Stomach (tissue), 9 donors: ENCODE measurements around the gene ATP11C. TPM values are rescaled to one million over a fixed set of nuclear protein-coding genes. Genes with fewer than 3 reads are reported as not detected.

Experiments
- DNase-seq, 2 donors: peaks; one replicate each; pipeline versions ENCODE4 v3.0.0 to v3.0.0-alpha.2; 2013 to 2019
- H3K27ac ChIP-seq, 5 donors: fragments of 200-600 bp in 4 of 5; sonication (generic) in 4 of 5; one replicate each; pipeline ENCODE4 v1.5.1; 2013 to 2019; ENCODE audit warnings: mild to moderate bottlenecking in 1 of 5, moderate library complexity in 1 of 5
- H3K27me3 ChIP-seq, 3 donors: fragments of 200-600 bp; sonication (generic); one replicate each; pipeline ENCODE4 v1.5.1; 2017 to 2019; ENCODE audit warnings: mixed run types in 1 of 3
- H3K36me3 ChIP-seq, 4 donors: fragments of 200-600 bp; sonication (generic); 1 replicate in 3 of 4; 2 replicates in 1 of 4; pipeline ENCODE4 v1.5.1; 2016 to 2019
- H3K4me1 ChIP-seq, 4 donors: fragments of 200-600 bp; sonication (generic); one replicate each; pipeline ENCODE4 v1.5.1; 2016 to 2019
- H3K4me3 ChIP-seq, 4 donors: fragments of 200-600 bp; sonication (generic) in 3 of 4; one replicate each; pipeline ENCODE4 v1.5.1; 2016 to 2019; ENCODE audit warnings: mild to moderate bottlenecking in 1 of 4
- H3K9me3 ChIP-seq, 4 donors: fragments of 200-600 bp; sonication (generic); one replicate each; pipeline ENCODE4 v1.5.1; 2016 to 2019
- CTCF ChIP-seq, 7 experiments: fragments of 450-650 bp in 4 of 7; fragments of 200-600 bp in 3 of 7; sonication (generic) in 3 of 7; IDR thresholded peaks; one replicate each; pipeline ENCODE4 v1.5.1; 2016 to 2019; ENCODE audit warnings: antibody characterized with exemption in 7 of 7, control low read depth in 2 of 7, mild to moderate bottlenecking in 1 of 7
- EP300 ChIP-seq: sonication (generic); formaldehyde crosslinking; IDR thresholded peaks from one replicate; pipeline ENCODE4 v1.6.1; 2017; ENCODE audit warnings: antibody characterized with exemption
- POLR2A ChIP-seq, 4 donors: fragments of 450-650 bp; IDR thresholded peaks; one replicate each; pipeline ENCODE4 v1.6.1; 2016; ENCODE audit warnings: antibody characterized with exemption in 4 of 4, control low read depth in 2 of 4, mild to moderate bottlenecking in 1 of 4, moderate library complexity in 1 of 4
- POLR2AphosphoS5 ChIP-seq, 3 donors: sonication (generic); formaldehyde crosslinking; IDR thresholded peaks; one replicate each; pipeline ENCODE4 v1.6.1; 2016; ENCODE audit warnings: antibody characterized with exemption in 3 of 3
- WGBS, 5 donors: extraction: QIAGEN DNeasy Blood & Tissue Kit in 3 of 5; methylation state at CpG; one replicate each; pipeline versions ENCODE4 v1.1.5 to v1.1.7; 2013 to 2018; 5-methylcytosine and 5-hydroxymethylcytosine counted together
- intact Hi-C: fragments of 100-400 bp; cut with DNase I; formaldehyde crosslinking; loops from one replicate; pipeline ENCODE4 v1.15.1; 2023; ENCODE audit warnings: low total_unique reads
- polyA plus RNA-seq, 3 donors: library from polyadenylated mRNA; stranded (reverse); fragments of 200-250 nt; gene quantifications; one replicate each; pipeline ENCODE4 v1.2.3, GENCODE V29; 2013
- total RNA-seq, 5 donors: library from RNA; depleted of rRNA; stranded (reverse); fragments of >200 nt; gene quantifications; one replicate each; pipeline versions ENCODE4 v1.1.0 to v1.2.3, GENCODE V29; 2014 to 2016
- donor health status: healthy with polysubstance abuse.
- donor health status: Bipolar disorder and iron deficiency.
- donor health status: healthy.

Gene ATP11C
- total and polyA plus RNA-seq, 8 donors = 3.3 to 46.4 (median 10.9) TPM

DNA sequence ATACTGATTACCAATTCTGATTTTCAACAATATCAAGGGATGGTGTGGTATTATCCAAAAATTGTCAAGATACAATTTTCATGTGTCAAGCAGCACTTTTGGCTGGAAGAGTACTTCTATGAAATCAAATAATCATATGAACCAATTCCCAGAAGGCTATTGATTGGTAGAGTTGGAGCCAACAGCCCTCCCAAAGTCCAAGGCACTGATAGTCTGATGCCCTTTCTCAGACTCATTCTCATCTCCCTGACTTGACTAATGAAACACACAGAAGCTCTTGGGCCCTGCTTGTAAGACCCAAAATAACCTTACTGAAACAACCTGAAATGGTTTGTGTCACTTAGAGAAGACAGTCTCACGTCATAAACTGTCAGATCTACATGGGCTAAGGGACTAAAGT is 48.9 kb downstream of the ATP11C start:
- Histone ChIP-seq H3K27me3 (no peaks in the 10 kb centered on the region), H3K4me3 (no peak overlapping the region), H3K4me1 (no peaks in the 10 kb centered on the region), H3K27ac (no peak overlapping the region), H3K9me3 (peaks cover 0 to 4% (median 0%) of the 10 kb centered on the region in 4 donors), H3K36me3 (no peaks in the 10 kb centered on the region)
- 53 to 100% (median 91%) methylated on average over 1 of the region's 1 CpG for WGBS, 5 donors
- TF ChIP-seq CTCF (IDR thresholded peaks at IDR 0.05) (no peak), POLR2AphosphoS5 (IDR thresholded peaks at IDR 0.05) (no peak), POLR2A (IDR thresholded peaks at IDR 0.05) (no peak), EP300 (no peak)
- no peak for DNase-seq
- intact Hi-C loops = no loop called here

GRCh38 chrX:139882299-139882698 is 50.6 kb downstream of the ATP11C start:
- intact Hi-C loops = no loop called here
- Histone ChIP-seq H3K4me1 (no peaks in the 10 kb centered on the region), H3K36me3 (no peaks in the 10 kb centered on the region), H3K9me3 (no peaks in the 10 kb centered on the region), H3K4me3 (no peak overlapping the region), H3K27ac (no peak overlapping the region), H3K27me3 (no peaks in the 10 kb centered on the region)
- DNase-seq = no peak
- 21 to 69% (median 55%) methylated on average over 2 of the region's 2 CpGs for WGBS, 5 donors
- no peak for TF ChIP-seq CTCF (IDR thresholded peaks at IDR 0.05)
- TF ChIP-seq POLR2AphosphoS5 (IDR thresholded peaks at IDR 0.05) = no peak
- TF ChIP-seq POLR2A (IDR thresholded peaks at IDR 0.05) = no peak
- no peak for TF ChIP-seq EP300

- Histone ChIP-seq H3K9me3 (no peaks in the 10 kb centered on the region), H3K4me1 (no peaks in the 10 kb centered on the region), H3K4me3 (no peak overlapping the region), H3K27ac (no peak overlapping the region), H3K27me3 (no peaks in the 10 kb centered on the region), H3K36me3 (no peaks in the 10 kb centered on the region)
- WGBS, 5 donors = 22 to 60% (median 29%) methylated on average over 1 of the region's 1 CpG
- TF ChIP-seq POLR2AphosphoS5 (IDR thresholded peaks at IDR 0.05) = no peak
- TF ChIP-seq POLR2A (IDR thresholded peaks at IDR 0.05) = no peak
- no peak for TF ChIP-seq EP300
- TF ChIP-seq CTCF (IDR thresholded peaks at IDR 0.05) = no peak
- intact Hi-C loops = no loop called here
- peak in 1 of 2 donors; percentile 28 for DNase-seq
These were observed 51.3 kb downstream of the ATP11C start for GRCh38 chrX:139881572-139881971.

GRCh38 chrX:139881130-139881529 is 51.7 kb downstream of the ATP11C start:
- WGBS, 5 donors = 33 to 59% (median 47%) methylated on average over 4 of the region's 4 CpGs
- Histone ChIP-seq H3K27me3 (no peaks in the 10 kb centered on the region), H3K27ac (no peak overlapping the region), H3K4me3 (no peak overlapping the region), H3K36me3 (no peaks in the 10 kb centered on the region), H3K4me1 (no peaks in the 10 kb centered on the region), H3K9me3 (no peaks in the 10 kb centered on the region)
- no peak for DNase-seq
- intact Hi-C loops = no loop called here
- no peak for TF ChIP-seq POLR2AphosphoS5 (IDR thresholded peaks at IDR 0.05)
- TF ChIP-seq POLR2A (IDR thresholded peaks at IDR 0.05) = no peak
- TF ChIP-seq CTCF (IDR thresholded peaks at IDR 0.05) = no peak
- no peak for TF ChIP-seq EP300
